Prostate gland (tissue), 2 donors: ENCODE results near the gene C1QTNF7. TPM values are rescaled to one million over a fixed set of nuclear protein-coding genes. Genes with fewer than 3 reads are reported as not detected.
A peak's percentile ranks its signal among the peaks of the same experiment; 100 is the strongest.

Experiments used
- DNase-seq: peaks from one replicate; pipeline ENCODE4 v3.0.0-alpha.2; 2019; ENCODE audit warnings: low spot score
- H3K27ac ChIP-seq, 2 donors: fragments of 200-600 bp; sonication (generic); 2 replicates each; pipeline ENCODE4 v1.5.1; 2017 to 2019
- H3K27me3 ChIP-seq: fragments of 200-600 bp; sonication (generic); replicated peaks from 2 replicates; pipeline ENCODE4 v1.5.1; 2019; ENCODE audit not compliant: insufficient read depth
- H3K36me3 ChIP-seq, 2 donors: fragments of 200-600 bp; sonication (generic); 1 replicate in 1 of 2; 2 replicates in 1 of 2; pipeline versions ENCODE4 v1.5.1 to v1.8.1; 2017 to 2019
- H3K4me1 ChIP-seq: fragments of 200-600 bp; sonication (generic); replicated peaks from 2 replicates; pipeline ENCODE4 v1.5.1; 2019
- H3K4me3 ChIP-seq, 2 donors: fragments of 200-600 bp; sonication (generic); 2 replicates each; pipeline ENCODE4 v1.5.1; 2017 to 2019
- H3K9me3 ChIP-seq: fragments of 200-600 bp; sonication (generic); 2 replicates; pipeline ENCODE4 v1.5.1; 2017
- POLR2A ChIP-seq: fragments of 450-650 bp; IDR thresholded peaks from one replicate; pipeline ENCODE4 v1.6.1; 2016; ENCODE audit warnings: antibody characterized with exemption, mild to moderate bottlenecking
- POLR2AphosphoS5 ChIP-seq: sonication (generic); formaldehyde crosslinking; IDR thresholded peaks from one replicate; pipeline ENCODE4 v1.6.1; 2017; ENCODE audit warnings: antibody characterized with exemption
- WGBS: methylation state at CpG from one replicate; pipeline ENCODE4 v1.1.5; 2018; 5-methylcytosine and 5-hydroxymethylcytosine counted together
- intact Hi-C: fragments of 100-400 bp; cut with DNase I; formaldehyde crosslinking; loops from one replicate; pipeline ENCODE4 v1.14.2; 2022
- total RNA-seq, 2 donors: library from RNA; depleted of rRNA; stranded (reverse); fragments of >200 nt; gene quantifications; one replicate each; pipeline ENCODE4 v1.1.0, GENCODE V29; 2016
- TF ChIP-seq, protein P1 (sequence below), 4 experiments: fragments of 200-600 bp in 2 of 4; fragments of 450-650 bp in 2 of 4; sonication (generic) in 2 of 4; IDR thresholded peaks; 1 replicate in 3 of 4; 2 replicates in 1 of 4; pipeline ENCODE4 v1.5.1; 2016 to 2019; ENCODE audit warnings: antibody characterized with exemption in 4 of 4, mild to moderate bottlenecking in 2 of 4, moderate library complexity in 2 of 4

Gene C1QTNF7
- total RNA-seq, 2 donors from 2014 or later = 4.6 to 6.0 TPM

DNA sequence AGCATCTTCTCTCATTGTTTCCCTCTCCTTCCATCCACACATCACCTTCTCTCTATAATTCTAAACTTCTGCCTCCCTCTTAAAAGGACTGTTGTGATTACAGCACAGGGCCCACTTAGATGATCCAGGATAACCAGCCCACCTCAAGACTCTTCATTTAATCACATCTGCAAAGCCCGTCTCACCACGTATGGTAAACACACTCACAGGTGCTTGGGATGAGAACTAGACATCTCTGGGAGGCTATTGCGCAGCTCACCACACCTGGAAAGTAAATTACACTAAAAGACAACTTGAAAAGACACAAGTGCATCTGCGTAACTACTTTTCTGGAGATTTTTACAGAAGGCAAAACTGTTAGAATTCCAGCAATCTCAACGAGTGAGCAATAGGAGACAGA, 15.4 kb upstream of the C1QTNF7 start:
- Histone ChIP-seq H3K27me3 (no peaks in the 10 kb centered on the region), H3K9me3 (no peaks in the 10 kb centered on the region), H3K4me3 (no peak overlapping the region), H3K4me1 (no peaks in the 10 kb centered on the region), H3K27ac (no peak overlapping the region), H3K36me3 (no peaks in the 10 kb centered on the region)
- DNase-seq = no peak
- TF ChIP-seq POLR2A (no peak), POLR2AphosphoS5 (no peak)
- TF ChIP-seq, protein P1, sequence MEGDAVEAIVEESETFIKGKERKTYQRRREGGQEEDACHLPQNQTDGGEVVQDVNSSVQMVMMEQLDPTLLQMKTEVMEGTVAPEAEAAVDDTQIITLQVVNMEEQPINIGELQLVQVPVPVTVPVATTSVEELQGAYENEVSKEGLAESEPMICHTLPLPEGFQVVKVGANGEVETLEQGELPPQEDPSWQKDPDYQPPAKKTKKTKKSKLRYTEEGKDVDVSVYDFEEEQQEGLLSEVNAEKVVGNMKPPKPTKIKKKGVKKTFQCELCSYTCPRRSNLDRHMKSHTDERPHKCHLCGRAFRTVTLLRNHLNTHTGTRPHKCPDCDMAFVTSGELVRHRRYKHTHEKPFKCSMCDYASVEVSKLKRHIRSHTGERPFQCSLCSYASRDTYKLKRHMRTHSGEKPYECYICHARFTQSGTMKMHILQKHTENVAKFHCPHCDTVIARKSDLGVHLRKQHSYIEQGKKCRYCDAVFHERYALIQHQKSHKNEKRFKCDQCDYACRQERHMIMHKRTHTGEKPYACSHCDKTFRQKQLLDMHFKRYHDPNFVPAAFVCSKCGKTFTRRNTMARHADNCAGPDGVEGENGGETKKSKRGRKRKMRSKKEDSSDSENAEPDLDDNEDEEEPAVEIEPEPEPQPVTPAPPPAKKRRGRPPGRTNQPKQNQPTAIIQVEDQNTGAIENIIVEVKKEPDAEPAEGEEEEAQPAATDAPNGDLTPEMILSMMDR (IDR thresholded peaks at IDR 0.05) = no peak
- intact Hi-C loops = no loop called here
- WGBS = 84% methylated on average over 5 of the region's 5 CpGs

- no peak overlapping the region for H3K27ac ChIP-seq
- 67% methylated on average over 6 of the region's 6 CpGs for whole genome bisulfite sequencing
- intact Hi-C loops = no loop called here
Measured at GRCh38 chr4:15413010-15413622, 14.7 kb upstream of the C1QTNF7 start.

DNA sequence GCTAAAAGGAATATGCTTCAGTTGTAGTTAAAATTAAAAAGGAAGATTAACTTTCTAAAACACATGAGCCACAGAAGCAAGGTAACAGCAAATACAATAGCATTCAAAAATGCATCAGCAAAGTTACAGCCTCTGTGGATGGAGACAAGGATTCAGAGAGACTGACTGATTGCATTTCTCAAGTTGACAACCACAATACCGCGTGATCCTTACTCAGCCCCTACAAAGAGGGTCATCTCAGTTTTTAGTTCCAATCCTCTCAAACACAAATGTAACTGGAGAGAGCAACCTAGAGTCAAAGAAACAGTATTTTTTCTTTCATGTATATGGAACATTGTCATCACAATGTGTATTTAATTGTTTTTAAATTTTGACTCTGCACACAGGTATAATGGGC, 14.2 kb upstream of the C1QTNF7 start:
- 81% methylated on average over 2 of the region's 2 CpGs for WGBS
- Histone ChIP-seq H3K4me3 (no peak overlapping the region), H3K4me1 (no peaks in the 10 kb centered on the region), H3K36me3 (no peaks in the 10 kb centered on the region), H3K27ac (no peak overlapping the region), H3K27me3 (no peaks in the 10 kb centered on the region), H3K9me3 (no peaks in the 10 kb centered on the region)
- TF ChIP-seq, protein P1 (IDR thresholded peaks at IDR 0.05) = no peak
- TF ChIP-seq POLR2AphosphoS5 (no peak), POLR2A (no peak)
- intact Hi-C loops = no loop called here
- DNase-seq = no peak

More at GRCh38 chr4:15413010-15413622, 14.7 kb upstream of the C1QTNF7 start:
- H3K27me3 ChIP-seq = no peaks in the 10 kb centered on the region
- TF ChIP-seq POLR2AphosphoS5 (no peak), POLR2A (no peak)
- TF ChIP-seq, protein P1 (IDR thresholded peaks at IDR 0.05) = no peak
- H3K4me3 ChIP-seq = no peak overlapping the region
- H3K36me3 ChIP-seq = no peaks in the 10 kb centered on the region
- DNase-seq = no peak
- no peaks in the 10 kb centered on the region for H3K4me1 ChIP-seq
- no peaks in the 10 kb centered on the region for H3K9me3 ChIP-seq

- H3K27ac ChIP-seq = peak overlapping the region; percentile 2 to 34
- TF ChIP-seq POLR2AphosphoS5 (no peak), POLR2A (no peak)
- TF ChIP-seq, protein P1 (IDR thresholded peaks at IDR 0.05) = no peak
- H3K9me3 ChIP-seq = no peaks in the 10 kb centered on the region
- H3K36me3 ChIP-seq = no peaks in the 10 kb centered on the region
- no peak for DNase-seq
- WGBS = 24% methylated on average over 4 of the region's 4 CpGs
- intact Hi-C loops = no loop called here
- no peaks in the 10 kb centered on the region for H3K27me3 ChIP-seq
- no peak overlapping the region for H3K4me3 ChIP-seq
- H3K4me1 ChIP-seq = no peaks in the 10 kb centered on the region
Measured at GRCh38 chr4:15414551-15415091, 13.2 kb upstream of the C1QTNF7 start.
